ENCODE results near the gene GNS.

GRCh38 chr12:64716839-64717455, 42.3 kb downstream of the GNS start:
- no peak for TF ChIP-seq CTCF (IDR thresholded peaks at IDR 0.05)
- TF ChIP-seq ZFX (IDR thresholded peaks at IDR 0.05; ENCODE audit: borderline replicate concordance), result no peak
